A549 treated with CORT108297 at 1 μM for 4 hours (cell line): Measurements from ENCODE around the gene MTCL1. TPM values are rescaled to one million over a fixed set of nuclear protein-coding genes. Genes with fewer than 3 reads are reported as not detected.

Experiments
- total RNA-seq: library from RNA; stranded (reverse); fragments of 200-300 nt; extraction: Qiagen RNA extraction; gene quantifications from 5 replicates; pipeline ENCODE4 v1.2.3, GENCODE V29; 2022

Gene MTCL1
- 52.2 to 67.0 TPM (median 62.2 TPM) in 5 replicates for total RNA-seq

GRCh38 chr18:8705238-8705960 lies at the start of gene MTCL1:
Gene MTCL1, plus strand, starts transcription at chr18:8705556. Its CDS starts 105 bp downstream, at chr18:8705661.

Other genes with a start within 250 kb of the MTCL1 start
- gene RAB12, start 96.1 kb upstream of the MTCL1 start, total RNA-seq: 21.7 to 31.5 TPM (median 25.7 TPM) in 5 replicates